NCI-H1417 treated with DMSO at 0.1 percent for 48 hours (cell line): Measurements from ENCODE around the gene CCDC82.

Experiments
- DNase-seq: peaks from one replicate; lab custom pipeline; 2025; lab: John Stamatoyannopoulos, UW

The CCDC82 gene

GRCh38 chr11:96306933-96307775 is 82.6 kb downstream of the CCDC82 start:
- DNase-seq = peak; percentile 78

- DNase-seq = no peak
These were observed 83.1 kb downstream of the CCDC82 start for GRCh38 chr11:96306600-96306932.

- no peak for DNase-seq
These were observed 83.6 kb downstream of the CCDC82 start for GRCh38 chr11:96306071-96306470.

- DNase-seq = no peak
These were observed 85.7 kb downstream of the CCDC82 start for GRCh38 chr11:96303980-96304379.

GRCh38 chr11:96303064-96303463 is 86.6 kb downstream of the CCDC82 start:
- no peak for DNase-seq
